Measurements from ENCODE around the gene CTPS1. TPM values are rescaled to one million over a fixed set of nuclear protein-coding genes. Genes with fewer than 3 reads are reported as not detected.
A peak's percentile ranks its signal among the peaks of the same experiment; 100 is the strongest.

Gene CTPS1
- total and polyA plus RNA-seq, 2 of the 13 experiments (the other 11 are each of a cell fraction or from before 2014, with no cell fraction given), result 9.6 to 42.8 TPM

DNA sequence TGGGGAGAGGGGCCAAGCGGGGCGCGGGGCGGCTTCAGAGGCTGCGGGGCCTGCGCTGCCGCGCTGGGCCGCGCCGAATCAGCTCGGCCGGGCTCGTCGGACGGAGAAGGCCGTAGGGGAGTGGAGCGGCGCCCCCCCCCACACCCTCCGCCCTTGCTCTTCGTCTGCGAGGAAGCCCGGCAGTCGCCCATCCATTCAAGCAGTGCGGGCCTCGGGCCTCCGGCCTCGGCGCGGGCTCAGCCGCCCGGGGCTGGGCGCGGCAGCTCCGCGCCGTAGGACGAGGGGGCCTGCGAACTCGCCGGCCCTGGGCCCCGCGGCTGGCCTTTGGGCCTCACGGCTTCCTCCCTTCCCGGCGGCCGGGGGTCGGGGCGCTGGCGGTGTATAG is 564 bp downstream of the CTPS1 start (continued):
- TF ChIP-seq, protein P1, sequence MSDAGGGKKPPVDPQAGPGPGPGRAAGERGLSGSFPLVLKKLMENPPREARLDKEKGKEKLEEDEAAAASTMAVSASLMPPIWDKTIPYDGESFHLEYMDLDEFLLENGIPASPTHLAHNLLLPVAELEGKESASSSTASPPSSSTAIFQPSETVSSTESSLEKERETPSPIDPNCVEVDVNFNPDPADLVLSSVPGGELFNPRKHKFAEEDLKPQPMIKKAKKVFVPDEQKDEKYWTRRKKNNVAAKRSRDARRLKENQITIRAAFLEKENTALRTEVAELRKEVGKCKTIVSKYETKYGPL (CRISPR knock-in tag; IDR thresholded peaks at IDR 0.05), result 0 out of 2 replicates have a peak, but pooled peaks have one; percentile 9
- TF ChIP-seq ZNF652 (CRISPR knock-in tag; IDR thresholded peaks at IDR 0.05; ENCODE audit: borderline replicate concordance, low read depth) (no peak), RFX3 (CRISPR knock-in tag; IDR thresholded peaks at IDR 0.05) (no peak), HDAC2 (CRISPR knock-in tag; IDR thresholded peaks at IDR 0.05) (no peak), TBP (CRISPR knock-in tag; IDR thresholded peaks at IDR 0.05) (no peak), PAX8 (CRISPR knock-in tag; IDR thresholded peaks at IDR 0.05; ENCODE audit: borderline replicate concordance) (no peak), DPF2 (CRISPR knock-in tag; IDR thresholded peaks at IDR 0.05; ENCODE audit: borderline replicate concordance, low read depth) (no peak), ZFY (CRISPR knock-in tag; IDR thresholded peaks at IDR 0.05) (peak; percentile 83), ZBTB38 (CRISPR knock-in tag; IDR thresholded peaks at IDR 0.05) (no peak), ZMYM4 (CRISPR knock-in tag; IDR thresholded peaks at IDR 0.05) (no peak), NONO (IDR thresholded peaks at IDR 0.05) (no peak), NONO (CRISPR knock-in tag; conservative IDR thresholded peaks at IDR 0.05) (0 out of 2 replicates have a peak, but pooled peaks have one; percentile 14), NKX3-1 (CRISPR knock-in tag; IDR thresholded peaks at IDR 0.05) (peak; percentile 1; the same call in 1 of the 2 replicates), NFYC (CRISPR knock-in tag; IDR thresholded peaks at IDR 0.05) (no peak), ZFX (CRISPR knock-in tag; IDR thresholded peaks at IDR 0.05; ENCODE audit: low read depth) (peak; percentile 70; the same call in 1 of the 2 replicates), PCBP1 (IDR thresholded peaks at IDR 0.05; ENCODE audit: borderline replicate concordance, low read depth, low read length) (no peak), HOXA5 (CRISPR knock-in tag; IDR thresholded peaks at IDR 0.05) (no peak), TEAD2 (CRISPR knock-in tag; IDR thresholded peaks at IDR 0.05) (0 out of 2 replicates have a peak, but pooled peaks have one; percentile 5), ZNF749 (CRISPR knock-in tag; IDR thresholded peaks at IDR 0.05; ENCODE audit: borderline replicate concordance) (no peak)
- TF ChIP-seq, protein P2, sequence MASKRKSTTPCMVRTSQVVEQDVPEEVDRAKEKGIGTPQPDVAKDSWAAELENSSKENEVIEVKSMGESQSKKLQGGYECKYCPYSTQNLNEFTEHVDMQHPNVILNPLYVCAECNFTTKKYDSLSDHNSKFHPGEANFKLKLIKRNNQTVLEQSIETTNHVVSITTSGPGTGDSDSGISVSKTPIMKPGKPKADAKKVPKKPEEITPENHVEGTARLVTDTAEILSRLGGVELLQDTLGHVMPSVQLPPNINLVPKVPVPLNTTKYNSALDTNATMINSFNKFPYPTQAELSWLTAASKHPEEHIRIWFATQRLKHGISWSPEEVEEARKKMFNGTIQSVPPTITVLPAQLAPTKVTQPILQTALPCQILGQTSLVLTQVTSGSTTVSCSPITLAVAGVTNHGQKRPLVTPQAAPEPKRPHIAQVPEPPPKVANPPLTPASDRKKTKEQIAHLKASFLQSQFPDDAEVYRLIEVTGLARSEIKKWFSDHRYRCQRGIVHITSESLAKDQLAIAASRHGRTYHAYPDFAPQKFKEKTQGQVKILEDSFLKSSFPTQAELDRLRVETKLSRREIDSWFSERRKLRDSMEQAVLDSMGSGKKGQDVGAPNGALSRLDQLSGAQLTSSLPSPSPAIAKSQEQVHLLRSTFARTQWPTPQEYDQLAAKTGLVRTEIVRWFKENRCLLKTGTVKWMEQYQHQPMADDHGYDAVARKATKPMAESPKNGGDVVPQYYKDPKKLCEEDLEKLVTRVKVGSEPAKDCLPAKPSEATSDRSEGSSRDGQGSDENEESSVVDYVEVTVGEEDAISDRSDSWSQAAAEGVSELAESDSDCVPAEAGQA (IDR thresholded peaks at IDR 0.05; ENCODE audit: low read depth), result no peak
- TF ChIP-seq, protein P2 (CRISPR knock-in tag; IDR thresholded peaks at IDR 0.05; ENCODE audit: borderline replicate concordance), result no peak
- TF ChIP-seq, protein P3, sequence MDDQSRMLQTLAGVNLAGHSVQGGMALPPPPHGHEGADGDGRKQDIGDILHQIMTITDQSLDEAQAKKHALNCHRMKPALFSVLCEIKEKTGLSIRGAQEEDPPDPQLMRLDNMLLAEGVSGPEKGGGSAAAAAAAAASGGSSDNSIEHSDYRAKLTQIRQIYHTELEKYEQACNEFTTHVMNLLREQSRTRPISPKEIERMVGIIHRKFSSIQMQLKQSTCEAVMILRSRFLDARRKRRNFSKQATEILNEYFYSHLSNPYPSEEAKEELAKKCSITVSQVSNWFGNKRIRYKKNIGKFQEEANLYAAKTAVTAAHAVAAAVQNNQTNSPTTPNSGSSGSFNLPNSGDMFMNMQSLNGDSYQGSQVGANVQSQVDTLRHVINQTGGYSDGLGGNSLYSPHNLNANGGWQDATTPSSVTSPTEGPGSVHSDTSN (CRISPR knock-in tag; IDR thresholded peaks at IDR 0.05; ENCODE audit: borderline replicate concordance), result no peak
- TF ChIP-seq, protein P4, sequence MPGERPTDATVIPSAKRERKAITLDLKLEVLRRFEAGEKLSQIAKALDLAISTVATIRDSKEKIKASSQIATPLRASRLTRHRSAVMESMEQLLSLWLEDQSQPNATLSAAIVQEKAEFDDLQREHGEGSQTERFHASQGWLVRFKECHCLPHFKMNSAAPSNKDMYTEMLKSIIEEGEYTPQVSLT (CRISPR knock-in tag; IDR thresholded peaks at IDR 0.05; ENCODE audit: borderline replicate concordance, low read depth), result no peak
- TF ChIP-seq, protein P5, sequence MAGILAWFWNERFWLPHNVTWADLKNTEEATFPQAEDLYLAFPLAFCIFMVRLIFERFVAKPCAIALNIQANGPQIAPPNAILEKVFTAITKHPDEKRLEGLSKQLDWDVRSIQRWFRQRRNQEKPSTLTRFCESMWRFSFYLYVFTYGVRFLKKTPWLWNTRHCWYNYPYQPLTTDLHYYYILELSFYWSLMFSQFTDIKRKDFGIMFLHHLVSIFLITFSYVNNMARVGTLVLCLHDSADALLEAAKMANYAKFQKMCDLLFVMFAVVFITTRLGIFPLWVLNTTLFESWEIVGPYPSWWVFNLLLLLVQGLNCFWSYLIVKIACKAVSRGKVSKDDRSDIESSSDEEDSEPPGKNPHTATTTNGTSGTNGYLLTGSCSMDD (CRISPR knock-in tag; IDR thresholded peaks at IDR 0.05), result no peak
